Thyroid gland (tissue), 4 donors: ENCODE data around the gene SLC46A3. TPM values are rescaled to one million over a fixed set of nuclear protein-coding genes. Genes with fewer than 3 reads are reported as not detected.

Experiments
- DNase-seq, 2 donors: peaks; one replicate each; pipeline ENCODE4 v3.0.0-alpha.2; 2019
- H3K27ac ChIP-seq, 3 donors: fragments of 200-600 bp; sonication (generic); 1 replicate in 2 of 3; 2 replicates in 1 of 3; pipeline ENCODE4 v1.5.1; 2016 to 2019; ENCODE audit warnings: mild to moderate bottlenecking in 1 of 3, moderate library complexity in 1 of 3
- H3K27me3 ChIP-seq: fragments of 200-600 bp; sonication (generic); one replicate; pipeline ENCODE4 v1.5.1; 2019
- H3K36me3 ChIP-seq, 2 donors: fragments of 200-600 bp; sonication (generic); one replicate each; pipeline ENCODE4 v1.5.1; 2016 to 2019
- H3K4me1 ChIP-seq, 2 donors: fragments of 200-600 bp; sonication (generic); one replicate each; pipeline ENCODE4 v1.5.1; 2017 to 2019
- H3K4me3 ChIP-seq, 3 donors: fragments of 200-600 bp; sonication (generic); replicated peaks in 1 of 3; 1 replicate in 2 of 3; 2 replicates in 1 of 3; pipeline ENCODE4 v1.5.1; 2016; ENCODE audit warnings: mild to moderate bottlenecking in 1 of 3
- H3K9me3 ChIP-seq: fragments of 200-600 bp; sonication (generic); one replicate; pipeline ENCODE4 v1.5.1; 2017
- CTCF ChIP-seq, 6 experiments: fragments of 200-600 bp in 3 of 6; fragments of 450-650 bp in 3 of 6; sonication (generic) in 3 of 6; IDR thresholded peaks; one replicate each; pipeline ENCODE4 v1.5.1; 2016 to 2019; ENCODE audit warnings: antibody characterized with exemption in 6 of 6, mild to moderate bottlenecking in 2 of 6, inconsistent platforms in 1 of 6, moderate library complexity in 1 of 6
- POLR2A ChIP-seq, 2 donors: fragments of 450-650 bp; IDR thresholded peaks; one replicate each; pipeline ENCODE4 v1.6.1; 2017; ENCODE audit warnings: antibody characterized with exemption in 2 of 2, mild to moderate bottlenecking in 2 of 2, moderate library complexity in 1 of 2
- WGBS, 2 donors: methylation state at CpG; one replicate each; pipeline ENCODE4 v1.1.5; 2017; 5-methylcytosine and 5-hydroxymethylcytosine counted together
- intact Hi-C: fragments of 100-400 bp; cut with DNase I; formaldehyde crosslinking; loops from one replicate; pipeline ENCODE4 v1.15.1; 2023
- total RNA-seq, 4 donors: library from RNA; depleted of rRNA; stranded (reverse); fragments of >200 nt; gene quantifications; one replicate each; pipeline ENCODE4 v1.2.3, GENCODE V29; 2016

Gene SLC46A3
- total RNA-seq, 4 donors from 2014 or later: 16.4 to 28.7 (median 26.8) TPM

GRCh38 chr13:28735481-28736029, 16.8 kb upstream of the SLC46A3 start:
- Histone ChIP-seq H3K4me1 (no peaks in the 10 kb centered on the region), H3K27ac (no peak overlapping the region), H3K4me3 (no peak overlapping the region), H3K27me3 (no peaks in the 10 kb centered on the region), H3K36me3 (no peaks in the 10 kb centered on the region), H3K9me3 (no peaks in the 10 kb centered on the region)
- 88 to 89% methylated on average over 8 of the region's 8 CpGs for WGBS, 2 donors
- no peak for DNase-seq
- intact Hi-C loops: no loop called here
- TF ChIP-seq POLR2A (IDR thresholded peaks at IDR 0.05): no peak

GRCh38 chr13:28734906-28735305, 16.1 kb upstream of the SLC46A3 start:
- Histone ChIP-seq H3K27ac (no peak overlapping the region), H3K9me3 (no peaks in the 10 kb centered on the region), H3K4me1 (no peaks in the 10 kb centered on the region), H3K36me3 (no peaks in the 10 kb centered on the region), H3K27me3 (no peaks in the 10 kb centered on the region), H3K4me3 (no peak overlapping the region)
- no peak for DNase-seq
- 65 to 71% methylated on average over 2 of the region's 2 CpGs for WGBS, 2 donors
- TF ChIP-seq CTCF (IDR thresholded peaks at IDR 0.05) (no peak), POLR2A (IDR thresholded peaks at IDR 0.05) (no peak)
- intact Hi-C loops: no loop called here

GRCh38 chr13:28730762-28731161, 12.0 kb upstream of the SLC46A3 start:
- TF ChIP-seq POLR2A (IDR thresholded peaks at IDR 0.05) (no peak), CTCF (IDR thresholded peaks at IDR 0.05) (no peak)
- Histone ChIP-seq H3K27me3 (no peaks in the 10 kb centered on the region), H3K4me1 (no peaks in the 10 kb centered on the region), H3K9me3 (no peaks in the 10 kb centered on the region), H3K27ac (no peak overlapping the region), H3K4me3 (no peak overlapping the region), H3K36me3 (no peaks in the 10 kb centered on the region)
- intact Hi-C loops: no loop called here
- 78 to 96% methylated on average over 3 of the region's 3 CpGs for WGBS, 2 donors
- DNase-seq: no peak

GRCh38 chr13:28729541-28729940, 10.8 kb upstream of the SLC46A3 start:
- intact Hi-C loops: no loop called here
- H3K27me3 ChIP-seq: no peaks in the 10 kb centered on the region
- WGBS, 2 donors: 42 to 51% methylated on average over 2 of the region's 2 CpGs
- no peaks in the 10 kb centered on the region for H3K4me1 ChIP-seq
- TF ChIP-seq CTCF (IDR thresholded peaks at IDR 0.05) (no peak), POLR2A (IDR thresholded peaks at IDR 0.05) (no peak)
- no peaks in the 10 kb centered on the region for H3K36me3 ChIP-seq
- H3K9me3 ChIP-seq: no peaks in the 10 kb centered on the region
- DNase-seq: no peak
- no peak overlapping the region for H3K27ac ChIP-seq
- no peak overlapping the region for H3K4me3 ChIP-seq

- H3K27ac ChIP-seq: no peak overlapping the region
- no peak overlapping the region for H3K4me3 ChIP-seq
- WGBS, 2 donors: 73 to 78% methylated on average over 2 of the region's 2 CpGs
- no peak for DNase-seq
- H3K36me3 ChIP-seq: no peaks in the 10 kb centered on the region
- H3K4me1 ChIP-seq: no peaks in the 10 kb centered on the region
- no peaks in the 10 kb centered on the region for H3K9me3 ChIP-seq
- intact Hi-C loops: no loop called here
- no peaks in the 10 kb centered on the region for H3K27me3 ChIP-seq
- TF ChIP-seq POLR2A (IDR thresholded peaks at IDR 0.05) (no peak), CTCF (IDR thresholded peaks at IDR 0.05) (no peak)
Observed at GRCh38 chr13:28728642-28729041, 9.9 kb upstream of the SLC46A3 start.
